Measurements from ENCODE around the gene ZNF668. TPM values are rescaled to one million over a fixed set of nuclear protein-coding genes. Genes with fewer than 3 reads are reported as not detected.

Gene ZNF668
- total and polyA plus RNA-seq, 2 of the 13 experiments (the other 11 are each of a cell fraction or from before 2014, with no cell fraction given) = 3.8 to 9.8 TPM

DNA sequence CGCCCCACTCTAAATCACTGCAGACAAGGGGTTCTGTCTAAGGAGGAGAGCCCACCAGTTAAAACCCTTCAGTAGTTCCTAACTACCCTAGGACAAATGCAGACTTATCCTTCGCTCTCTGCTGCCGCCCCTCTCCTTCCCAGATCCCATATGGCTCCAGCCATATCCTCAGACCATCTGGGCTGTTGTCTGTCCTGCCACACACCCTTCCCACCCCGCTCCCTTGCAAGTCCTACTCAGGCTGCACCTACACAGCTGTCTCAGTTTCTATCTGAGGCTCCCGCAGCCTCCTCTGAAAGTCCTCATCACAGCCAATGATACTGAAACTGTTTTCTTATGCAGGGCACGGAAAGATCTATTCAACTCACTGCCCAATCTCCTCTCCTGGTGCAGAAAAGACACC lies 33.4 kb upstream of the ZNF668 start (continued):
- TF ChIP-seq, protein P1, sequence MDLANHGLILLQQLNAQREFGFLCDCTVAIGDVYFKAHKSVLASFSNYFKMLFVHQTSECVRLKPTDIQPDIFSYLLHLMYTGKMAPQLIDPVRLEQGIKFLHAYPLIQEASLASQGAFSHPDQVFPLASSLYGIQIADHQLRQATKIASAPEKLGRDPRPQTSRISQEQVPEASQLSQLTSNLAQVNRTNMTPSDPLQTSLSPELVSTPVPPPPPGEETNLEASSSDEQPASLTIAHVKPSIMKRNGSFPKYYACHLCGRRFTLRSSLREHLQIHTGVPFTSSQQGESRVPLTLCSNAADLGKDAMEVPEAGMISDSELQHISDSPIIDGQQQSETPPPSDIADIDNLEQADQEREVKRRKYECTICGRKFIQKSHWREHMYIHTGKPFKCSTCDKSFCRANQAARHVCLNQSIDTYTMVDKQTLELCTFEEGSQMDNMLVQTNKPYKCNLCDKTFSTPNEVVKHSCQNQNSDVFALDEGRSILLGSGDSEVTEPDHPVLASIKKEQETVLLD (CRISPR knock-in tag; IDR thresholded peaks at IDR 0.05; ENCODE audit: low read depth) = no peak
- TF ChIP-seq SMARCC2 (IDR thresholded peaks at IDR 0.05) (no peak), DNMT1 (CRISPR knock-in tag; IDR thresholded peaks at IDR 0.05) (no peak)
- TF ChIP-seq, protein P2, sequence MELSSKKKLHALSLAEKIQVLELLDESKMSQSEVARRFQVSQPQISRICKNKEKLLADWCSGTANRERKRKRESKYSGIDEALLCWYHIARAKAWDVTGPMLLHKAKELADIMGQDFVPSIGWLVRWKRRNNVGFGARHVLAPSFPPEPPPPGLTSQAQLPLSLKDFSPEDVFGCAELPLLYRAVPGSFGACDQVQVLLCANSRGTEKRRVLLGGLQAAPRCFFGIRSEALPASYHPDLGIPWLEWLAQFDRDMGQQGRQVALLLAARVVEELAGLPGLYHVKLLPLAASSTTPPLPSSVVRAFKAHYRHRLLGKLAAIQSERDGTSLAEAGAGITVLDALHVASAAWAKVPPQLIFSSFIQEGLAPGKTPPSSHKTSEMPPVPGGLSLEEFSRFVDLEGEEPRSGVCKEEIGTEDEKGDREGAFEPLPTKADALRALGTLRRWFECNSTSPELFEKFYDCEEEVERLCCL (CRISPR knock-in tag; IDR thresholded peaks at IDR 0.05; ENCODE audit: borderline replicate concordance) = no peak

DNA sequence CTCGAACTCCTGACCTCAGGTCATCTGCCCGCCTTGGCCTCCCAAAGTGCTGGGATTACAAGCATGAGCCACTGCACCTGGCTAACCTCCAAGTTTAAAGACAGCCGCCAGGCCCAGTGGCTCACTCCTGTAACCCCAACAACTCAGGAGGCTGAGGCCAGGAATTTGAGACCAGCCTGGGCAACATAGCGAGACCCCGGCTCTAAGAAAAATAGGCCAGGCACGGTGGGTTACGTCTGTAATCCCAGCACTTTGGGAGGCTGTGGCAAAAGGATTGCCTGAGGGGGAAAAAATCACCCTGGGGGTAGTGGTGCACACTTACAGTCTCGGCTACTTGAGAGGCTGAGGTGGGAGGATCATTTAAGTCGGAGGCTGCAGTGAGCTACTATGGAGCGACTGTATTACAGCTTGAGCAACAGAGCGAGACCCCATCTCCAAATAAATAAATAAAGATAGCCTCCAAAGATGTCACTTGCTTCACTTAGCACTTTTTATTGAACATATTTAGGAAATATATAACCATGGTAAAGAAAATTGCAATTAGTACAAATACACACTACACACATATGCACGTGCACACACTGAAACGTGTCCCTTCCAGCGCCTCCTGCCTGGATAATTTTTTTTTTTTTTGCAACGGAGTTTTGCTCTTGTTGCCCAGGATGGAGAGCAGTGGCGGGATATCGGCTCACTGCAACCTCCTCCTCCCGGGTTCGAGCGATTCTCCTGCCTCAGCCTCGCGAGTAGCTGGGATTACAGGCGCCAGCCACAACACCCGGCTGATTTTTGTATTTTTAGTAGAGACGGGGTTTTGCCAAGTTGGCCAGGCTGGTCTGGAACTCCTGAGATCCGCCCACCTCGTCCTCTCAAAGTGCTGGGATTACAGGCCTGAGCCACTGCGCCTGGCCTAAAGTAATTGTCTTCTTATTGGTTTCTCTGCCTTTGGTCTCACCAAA lies 32.7 kb upstream of the ZNF668 start:
- peak overlapping the region; percentile 94 for H3K4me2 ChIP-seq (ENCODE audit: low read depth, low read length)
- POLR2A ChIA-PET = interaction anchor here (3.7 kb wide), 1 partner anchor 11 kb away, joined by 17 read pairs; the partner anchor contains the start of gene KAT8
- TF ChIP-seq ZNF232 (CRISPR knock-in tag; IDR thresholded peaks at IDR 0.05; ENCODE audit: borderline replicate concordance) = 0 out of 2 replicates have a peak, but pooled peaks have one; percentile 19
- TF ChIP-seq HOXA5 (CRISPR knock-in tag; IDR thresholded peaks at IDR 0.05) = no peak
- no peak for TF ChIP-seq ZNF577 (CRISPR knock-in tag; IDR thresholded peaks at IDR 0.05; ENCODE audit: borderline replicate concordance, low read depth)
- peak; percentile 48; the same call in 1 of the 2 replicates for TF ChIP-seq ZMYM2 (CRISPR knock-in tag; IDR thresholded peaks at IDR 0.05)
- TF ChIP-seq DR1 (CRISPR knock-in tag; IDR thresholded peaks at IDR 0.05) = no peak
- TF ChIP-seq, protein P3, sequence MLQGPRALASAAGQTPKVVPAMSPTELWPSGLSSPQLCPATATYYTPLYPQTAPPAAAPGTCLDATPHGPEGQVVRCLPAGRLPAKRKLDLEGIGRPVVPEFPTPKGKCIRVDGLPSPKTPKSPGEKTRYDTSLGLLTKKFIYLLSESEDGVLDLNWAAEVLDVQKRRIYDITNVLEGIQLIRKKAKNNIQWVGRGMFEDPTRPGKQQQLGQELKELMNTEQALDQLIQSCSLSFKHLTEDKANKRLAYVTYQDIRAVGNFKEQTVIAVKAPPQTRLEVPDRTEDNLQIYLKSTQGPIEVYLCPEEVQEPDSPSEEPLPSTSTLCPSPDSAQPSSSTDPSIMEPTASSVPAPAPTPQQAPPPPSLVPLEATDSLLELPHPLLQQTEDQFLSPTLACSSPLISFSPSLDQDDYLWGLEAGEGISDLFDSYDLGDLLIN (CRISPR knock-in tag; IDR thresholded peaks at IDR 0.05; ENCODE audit: borderline replicate concordance) = no peak
- TF ChIP-seq TBP (CRISPR knock-in tag; IDR thresholded peaks at IDR 0.05) = no peak
- TF ChIP-seq, protein P4, sequence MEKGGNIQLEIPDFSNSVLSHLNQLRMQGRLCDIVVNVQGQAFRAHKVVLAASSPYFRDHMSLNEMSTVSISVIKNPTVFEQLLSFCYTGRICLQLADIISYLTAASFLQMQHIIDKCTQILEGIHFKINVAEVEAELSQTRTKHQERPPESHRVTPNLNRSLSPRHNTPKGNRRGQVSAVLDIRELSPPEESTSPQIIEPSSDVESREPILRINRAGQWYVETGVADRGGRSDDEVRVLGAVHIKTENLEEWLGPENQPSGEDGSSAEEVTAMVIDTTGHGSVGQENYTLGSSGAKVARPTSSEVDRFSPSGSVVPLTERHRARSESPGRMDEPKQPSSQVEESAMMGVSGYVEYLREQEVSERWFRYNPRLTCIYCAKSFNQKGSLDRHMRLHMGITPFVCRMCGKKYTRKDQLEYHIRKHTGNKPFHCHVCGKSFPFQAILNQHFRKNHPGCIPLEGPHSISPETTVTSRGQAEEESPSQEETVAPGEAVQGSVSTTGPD (CRISPR knock-in tag; IDR thresholded peaks at IDR 0.05) = 0 out of 2 replicates have a peak, but pooled peaks have one; percentile 67
- TF ChIP-seq ZNF703 (CRISPR knock-in tag; IDR thresholded peaks at IDR 0.05; ENCODE audit: borderline replicate concordance) = no peak
- TF ChIP-seq ZNF468 (CRISPR knock-in tag; IDR thresholded peaks at IDR 0.05) = 0 out of 2 replicates have a peak, but pooled peaks have one; percentile 31
- TF ChIP-seq ZNF484 (CRISPR knock-in tag; IDR thresholded peaks at IDR 0.05; ENCODE audit: borderline replicate concordance, low read depth) = 0 out of 2 replicates have a peak, but pooled peaks have one; percentile 51

More for the DNA sequence above, 32.7 kb upstream of the ZNF668 start:
- WGBS (ENCODE audit: low lambda C conversion rate) = 70% methylated on average over 28 of the region's 28 CpGs
- in situ Hi-C loops (cut with HindIII; ENCODE audit: extremely low pct_ligation_motif_present, low pct_unique_long_range_greater_than_20kb) = no loop called here
- H2AFZ ChIP-seq (ENCODE audit: low read length) = peak overlapping the region; percentile 24
- H3K27me3 ChIP-seq (ENCODE audit: control insufficient read depth in 1 of 2, insufficient read depth in 2 of 2, low read length in 2 of 2) = no peaks in the 10 kb centered on the region
- peaks cover 13 to 23% of the 10 kb centered on the region in 2 experiments for H3K36me3 ChIP-seq (replicated peaks in 1 of 2; ENCODE audit: control insufficient read depth in 1 of 2, insufficient read depth in 2 of 2, low read length in 2 of 2)
- peak overlapping the region; percentile 41 for H3K27ac ChIP-seq (ENCODE audit: extremely low read length, insufficient read depth, low read length)
- DNase-seq (ENCODE audit: low spot score) (no peak), ATAC-seq (no peak), FAIRE-seq (peak; percentile 21)
- no TSS peak for BruUV-seq (replicated peaks)
- CTCF ChIA-PET (ENCODE audit: low intra/inter-chr PET ratio, low total read pairs) = interaction anchor here (1.4 kb wide), 1 partner anchor 36 kb away, joined by 9 read pairs; no protein-coding TSS in a partner anchor
- H3K9ac ChIP-seq (ENCODE audit: insufficient read depth, low read depth, low read length) = peak overlapping the region; percentile 90
- intact Hi-C loops (cut with micrococcal nuclease; ENCODE audit: unreplicated experiment) = loop anchor here (5.0 kb wide), 1 partner anchor 51 kb away; no protein-coding TSS in a partner anchor
- H3K4me1 ChIP-seq (ENCODE audit: insufficient read depth, low read length) = peaks cover 38% of the 10 kb centered on the region
- H3K79me2 ChIP-seq (ENCODE audit: insufficient read depth, low read length) = peaks cover 12% of the 10 kb centered on the region
- H4K20me1 ChIP-seq (ENCODE audit: insufficient read depth, low read length) = no peaks in the 10 kb centered on the region
- peak overlapping the region; percentile 87 to 100 (median 94); a peak in 5 of 6 replicates for H3K4me3 ChIP-seq (replicated peaks in 1 of 3; ENCODE audit: insufficient read depth in 1 of 3, low read depth in 2 of 3, low read length in 3 of 3)
- H3K9me3 ChIP-seq (ENCODE audit: low read length) = no peaks in the 10 kb centered on the region

Measured in HepG2 (cell line).